Renal cortex interstitium (tissue), 11 donors: ENCODE measurements around the gene RIN1. TPM values are rescaled to one million over a fixed set of nuclear protein-coding genes. Genes with fewer than 3 reads are reported as not detected.
A peak's percentile ranks its signal among the peaks of the same experiment; 100 is the strongest.

ENCODE experiments used
- DNase-seq, 11 donors: peaks; one replicate each; pipeline ENCODE4 v3.0.0-alpha.2; 2013; ENCODE audit warnings: low read depth in 9 of 11, low spot score in 4 of 11; ENCODE audit errors: extremely low read depth in 1 of 11
- polyA plus RNA-seq, 3 donors: library from polyadenylated mRNA; unstranded; fragments of 120-200 nt; gene quantifications; one replicate each; pipeline ENCODE4 v1.2.1, GENCODE V29; 2013; ENCODE audit not compliant: insufficient read length in 3 of 3

Gene RIN1
- polyA plus RNA-seq, 3 donors: 1.9 to 3.6 (median 2.8) TPM

GRCh38 chr11:66290330-66290621 lies 46.0 kb downstream of the RIN1 start:
- DNase-seq: no peak

GRCh38 chr11:66289548-66290329 lies 46.5 kb downstream of the RIN1 start:
- DNase-seq: peak in 10 of 11 donors; percentile 60 to 82 (median 76)

GRCh38 chr11:66288671-66289547 lies 47.3 kb downstream of the RIN1 start, which contains the start of gene YIF1A:
TSS of gene YIF1A (minus strand) at chr11:66289143. CDS start at chr11:66288985, 158 bp downstream.
- peak; percentile 92 to 99 (median 98) for DNase-seq

GRCh38 chr11:66287889-66288670 lies 48.2 kb downstream of the RIN1 start:
- DNase-seq: no peak

GRCh38 chr11:66287211-66287888 lies 48.9 kb downstream of the RIN1 start:
- no peak for DNase-seq

- no peak for DNase-seq
Measured at GRCh38 chr11:66286699-66287098, 49.5 kb downstream of the RIN1 start.

GRCh38 chr11:66285250-66285947 lies 50.8 kb downstream of the RIN1 start:
- DNase-seq: no peak

- no peak for DNase-seq
Measured at GRCh38 chr11:66284526-66285078, 51.6 kb downstream of the RIN1 start.

- DNase-seq: no peak
Measured at GRCh38 chr11:66283461-66284105, 52.7 kb downstream of the RIN1 start.

GRCh38 chr11:66282468-66283455 lies 53.5 kb downstream of the RIN1 start:
- DNase-seq: peak; percentile 85 to 98 (median 96)

Other genes with a start within 250 kb of the RIN1 start
- gene KLC2, start 78.7 kb downstream of the RIN1 start, polyA plus RNA-seq: 10 to 100 TPM; 18.5 to 29.5 (median 27.7) TPM
- 100 to 1,000 TPM; 106 to 142 (median 126) TPM for gene RAB1B, start 67.8 kb downstream of the RIN1 start, polyA plus RNA-seq
- 1 to 10 TPM; 1.9 to 3.8 (median 3.7) TPM for gene CNIH2, start 58.3 kb downstream of the RIN1 start, polyA plus RNA-seq
- 10 to 100 TPM; 43.3 to 61.5 (median 57.3) TPM for gene YIF1A, start 47.3 kb downstream of the RIN1 start, polyA plus RNA-seq
- gene TMEM151A, start 44.5 kb downstream of the RIN1 start, polyA plus RNA-seq: under 1 TPM in 2 of 3 donors, not detected in 1; 0.07 to 0.09 TPM
- gene CD248, start 19.4 kb downstream of the RIN1 start, polyA plus RNA-seq: 10 to 100 TPM; 56.2 to 88.4 (median 60.0) TPM
- 10 to 100 TPM; 27.0 to 35.4 (median 32.8) TPM for gene BRMS1, start 8.7 kb upstream of the RIN1 start, polyA plus RNA-seq
- 10 to 100 TPM; 47.9 to 56.7 (median 51.3) TPM for gene B4GAT1, start 11.2 kb upstream of the RIN1 start, polyA plus RNA-seq
- 10 to 100 TPM; 18.0 to 24.8 (median 22.0) TPM for gene SLC29A2, start 35.3 kb upstream of the RIN1 start, polyA plus RNA-seq
- under 1 TPM; 0.09 to 0.50 (median 0.30) TPM for gene NPAS4, start 84.6 kb upstream of the RIN1 start, polyA plus RNA-seq
- gene MRPL11, start 102.4 kb upstream of the RIN1 start, polyA plus RNA-seq: 10 to 100 TPM; 68.5 to 82.4 (median 73.3) TPM
- 1 to 10 TPM; 4.1 to 6.3 (median 5.9) TPM for gene PELI3, start 130.5 kb upstream of the RIN1 start, polyA plus RNA-seq
- 10 to 100 TPM; 20.0 to 26.1 (median 23.6) TPM for gene DPP3, start 144.0 kb upstream of the RIN1 start, polyA plus RNA-seq
- 10 to 100 TPM; 71.3 to 92.4 (median 71.7) TPM for gene BBS1, start 174.2 kb upstream of the RIN1 start, polyA plus RNA-seq
- gene ZDHHC24, start 209.6 kb upstream of the RIN1 start, polyA plus RNA-seq: 10 to 100 TPM in 1 of 3 donors, 1 to 10 TPM in 2; 6.3 to 10.6 (median 9.2) TPM
- under 1 TPM; 0.38 to 0.56 (median 0.49) TPM for gene ACTN3, start 210.5 kb upstream of the RIN1 start, polyA plus RNA-seq
- gene CTSF, start 232.2 kb upstream of the RIN1 start, polyA plus RNA-seq: 100 to 1,000 TPM in 1 of 3 donors, 10 to 100 TPM in 2; 94.9 to 103 (median 98.6) TPM